NCI-H748 (cell line): ENCODE measurements around the gene RTP3.
"Not testable (repeated sequence)": the region's sequence is repeated elsewhere in the genome, so short reads cannot be mapped to it uniquely, and the experiment has no call there.

Experiments
- DNase-seq: peaks from one replicate; lab custom pipeline; 2025; ENCODE audit not compliant: unreplicated experiment; lab: John Stamatoyannopoulos, UW

Gene RTP3

DNA sequence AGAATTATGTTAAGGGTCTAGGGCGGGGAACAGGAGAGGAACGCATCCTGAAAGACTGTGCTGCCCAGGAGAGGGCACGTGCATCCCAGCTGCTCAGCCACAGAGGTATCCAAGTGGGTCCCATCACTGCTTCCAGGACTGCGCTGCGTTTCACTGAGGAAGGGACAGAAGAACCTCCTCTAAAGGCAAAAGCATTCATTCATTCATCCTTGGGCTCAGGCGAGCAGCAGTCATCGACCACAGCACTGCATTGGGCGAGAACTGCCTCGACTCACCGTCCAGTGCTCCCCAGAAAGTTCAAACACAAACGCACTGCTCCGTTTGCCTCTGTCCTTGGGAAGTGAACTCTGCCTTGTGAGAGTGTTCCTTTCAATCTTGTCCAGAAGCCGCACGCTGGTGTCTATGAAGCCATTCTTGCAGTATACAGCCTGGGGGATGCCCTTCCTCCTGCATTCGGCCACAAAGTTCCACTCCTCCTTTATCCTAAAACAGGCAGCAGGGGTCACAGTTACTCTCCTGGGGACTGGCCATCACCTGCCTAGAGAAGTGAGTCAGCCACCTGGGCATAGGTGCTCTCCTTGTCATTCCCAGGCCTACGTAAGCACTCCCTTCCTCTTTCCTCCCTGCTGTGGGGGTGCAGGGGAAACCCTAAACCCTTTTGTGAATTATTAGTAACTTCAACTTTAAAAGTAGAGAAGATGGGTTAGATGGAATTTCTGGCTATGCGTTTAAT lies 47.2 kb downstream of the RTP3 start:
- DNase-seq = no peak

DNA sequence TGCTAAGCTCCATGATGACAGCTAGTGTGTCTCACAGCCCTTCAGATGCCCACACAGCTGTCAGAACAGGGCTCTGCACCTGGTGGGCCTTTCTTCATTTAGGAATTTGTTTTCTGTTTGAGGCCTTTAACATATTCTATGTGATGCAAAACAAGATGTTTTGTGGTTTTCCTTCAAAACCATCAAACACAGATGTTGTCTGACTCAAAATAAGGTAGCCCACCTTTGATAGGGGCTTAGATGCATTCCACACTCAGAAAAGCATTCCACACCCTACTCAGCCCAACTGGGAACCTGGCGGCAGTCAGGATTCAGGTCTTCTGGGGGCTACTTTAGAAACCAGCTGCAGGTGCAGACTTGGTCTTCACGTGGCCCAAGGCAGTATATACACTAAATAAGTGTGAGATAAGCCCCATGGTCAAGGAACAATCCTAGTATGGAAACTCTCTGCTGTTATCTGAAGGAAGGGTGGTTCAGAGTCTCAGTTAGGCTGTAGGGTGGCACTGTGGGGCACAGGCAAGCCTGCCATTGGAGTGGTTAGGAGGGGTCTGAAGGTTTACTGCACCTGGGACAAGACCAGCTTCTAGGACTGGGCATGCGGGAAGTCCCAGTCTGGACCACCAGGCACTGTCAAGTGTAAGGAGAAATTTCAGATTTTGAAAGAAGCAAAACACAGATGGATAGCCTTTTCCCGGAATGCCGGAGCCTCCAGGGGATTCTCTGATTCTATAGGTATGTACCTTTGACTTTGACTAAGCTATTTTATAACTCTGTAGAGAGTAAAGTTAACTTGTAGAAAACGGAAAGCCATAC lies 48.2 kb downstream of the RTP3 start:
- DNase-seq = no peak

DNA sequence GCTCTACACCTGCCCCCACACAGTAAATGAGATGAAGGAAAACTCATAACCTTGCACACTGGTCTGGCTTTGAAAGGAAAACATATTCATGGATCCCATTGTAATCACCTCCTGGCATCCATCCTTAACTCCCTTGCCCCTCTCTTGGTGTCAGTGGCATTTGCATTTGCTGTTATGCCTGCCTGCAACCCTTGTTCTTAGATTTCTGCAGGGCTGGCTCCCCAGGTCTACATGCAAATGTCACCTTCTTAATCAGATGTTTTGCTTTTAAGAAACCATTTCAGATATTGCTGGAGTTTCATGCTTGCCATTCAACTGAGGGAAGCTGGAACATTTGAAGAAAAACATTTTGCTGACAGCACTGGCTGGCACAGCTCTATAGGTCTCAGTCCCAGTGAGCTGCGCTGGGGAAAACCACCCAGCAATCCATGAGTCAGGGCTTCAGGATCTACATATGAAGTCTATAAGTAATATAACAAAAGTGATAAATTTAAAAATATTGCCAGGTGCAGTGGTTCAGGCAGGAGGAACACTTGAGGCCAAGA lies 49.2 kb downstream of the RTP3 start:
- no peak for DNase-seq

DNA sequence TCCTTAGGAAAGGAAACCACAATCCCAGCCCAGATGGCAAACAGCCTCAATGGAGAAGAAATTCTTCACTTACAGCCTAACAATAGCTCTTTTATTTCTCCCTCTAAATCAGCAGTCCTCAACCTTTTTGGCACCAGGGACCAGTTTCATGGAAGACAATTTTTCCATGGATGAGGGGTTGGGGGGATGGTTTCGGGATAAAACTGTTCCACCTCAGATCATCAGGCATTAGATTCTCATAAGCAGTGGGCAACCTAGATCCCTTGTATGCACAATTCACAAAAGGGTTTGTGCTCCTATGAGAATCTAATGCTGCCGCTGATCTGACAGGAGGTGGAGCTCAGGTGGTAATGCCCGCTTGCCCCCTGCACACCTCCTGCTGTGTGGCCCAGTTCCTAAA lies 50.8 kb downstream of the RTP3 start:
- DNase-seq = not testable (repeated sequence)

DNA sequence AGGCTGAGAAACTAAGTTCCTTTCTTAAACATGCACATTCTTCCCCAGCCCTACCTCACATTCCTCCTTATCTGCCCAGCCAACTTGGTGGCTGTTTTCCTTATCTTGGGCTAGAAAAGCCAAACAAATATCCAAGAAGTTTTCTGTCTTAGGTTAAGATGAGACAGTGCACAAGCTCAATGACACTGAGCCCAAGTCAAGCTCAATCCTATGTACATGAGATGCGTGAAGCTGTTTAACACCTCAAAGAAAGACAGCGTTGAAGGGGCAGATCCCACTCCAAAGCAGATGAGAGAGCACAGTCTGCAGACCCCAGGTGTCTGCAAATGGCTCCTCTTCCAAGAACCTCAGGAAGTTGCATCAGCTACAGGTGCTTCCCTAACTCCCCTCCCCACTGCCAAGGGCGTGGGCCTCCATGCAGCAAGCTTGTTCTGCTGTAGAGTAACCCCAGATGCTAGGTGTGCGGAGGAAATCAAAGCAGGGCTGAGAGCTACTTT lies 51.7 kb downstream of the RTP3 start:
- no peak for DNase-seq

DNA sequence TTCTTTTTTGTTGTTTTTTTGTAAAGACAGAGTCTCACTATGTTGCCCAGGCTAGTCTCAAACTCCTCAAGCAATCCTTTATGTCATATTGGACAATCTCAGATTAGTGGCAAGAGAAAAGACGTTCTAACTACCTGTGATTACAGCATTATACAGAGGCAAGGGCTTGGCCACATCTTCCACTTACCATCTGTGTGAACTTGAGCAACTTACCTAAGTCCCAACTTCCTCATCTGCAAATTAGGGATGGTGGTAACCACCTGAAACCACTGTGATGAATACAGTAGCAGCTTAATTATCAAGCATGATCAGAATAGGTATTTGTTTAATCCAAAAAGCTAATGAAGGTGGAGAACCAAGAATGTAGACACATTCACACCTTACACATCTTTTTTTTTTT lies 52.2 kb downstream of the RTP3 start:
- DNase-seq = no peak
